OCI-LY7 (cell line): ENCODE measurements around the gene FNDC3A.

Experiments
- EZH2phosphoT487 ChIP-seq: fragments of 200-600 bp; sonication (generic); IDR thresholded peaks from 2 replicates; pipeline ENCODE4 v1.6.1; 2018; ENCODE audit warnings: low read depth, borderline replicate concordance, mild to moderate bottlenecking, mixed run types, antibody characterized with exemption, low read length, moderate library complexity, mixed read lengths
- TF ChIP-seq, protein P1 (sequence below): fragments of 200-600 bp; sonication (generic); conservative IDR thresholded peaks from 2 replicates; pipeline ENCODE4 v1.5.1; 2014; ENCODE audit warnings: mild to moderate bottlenecking, antibody characterized with exemption, low read length, moderate library complexity, mixed read lengths

DNA sequence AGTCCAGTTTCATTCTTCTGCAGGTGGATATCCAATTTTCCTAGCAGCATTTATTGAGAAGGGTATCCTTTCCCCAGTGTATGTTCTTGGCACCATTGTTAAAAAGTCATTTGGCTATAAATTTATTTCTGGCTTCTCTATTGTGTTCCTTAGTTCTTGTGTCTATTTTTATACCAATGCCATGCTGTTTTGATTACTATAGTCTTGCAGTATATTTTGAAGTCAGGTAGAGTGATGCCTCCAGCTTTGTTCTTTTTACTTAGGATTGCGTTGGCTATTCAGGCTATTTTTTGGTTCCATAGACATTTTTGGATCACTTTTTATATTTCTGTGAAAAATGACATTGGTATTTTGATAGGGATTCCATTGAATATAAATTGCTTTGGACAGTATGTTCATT lies 172.7 kb downstream of the FNDC3A start:
- TF ChIP-seq, protein P1, sequence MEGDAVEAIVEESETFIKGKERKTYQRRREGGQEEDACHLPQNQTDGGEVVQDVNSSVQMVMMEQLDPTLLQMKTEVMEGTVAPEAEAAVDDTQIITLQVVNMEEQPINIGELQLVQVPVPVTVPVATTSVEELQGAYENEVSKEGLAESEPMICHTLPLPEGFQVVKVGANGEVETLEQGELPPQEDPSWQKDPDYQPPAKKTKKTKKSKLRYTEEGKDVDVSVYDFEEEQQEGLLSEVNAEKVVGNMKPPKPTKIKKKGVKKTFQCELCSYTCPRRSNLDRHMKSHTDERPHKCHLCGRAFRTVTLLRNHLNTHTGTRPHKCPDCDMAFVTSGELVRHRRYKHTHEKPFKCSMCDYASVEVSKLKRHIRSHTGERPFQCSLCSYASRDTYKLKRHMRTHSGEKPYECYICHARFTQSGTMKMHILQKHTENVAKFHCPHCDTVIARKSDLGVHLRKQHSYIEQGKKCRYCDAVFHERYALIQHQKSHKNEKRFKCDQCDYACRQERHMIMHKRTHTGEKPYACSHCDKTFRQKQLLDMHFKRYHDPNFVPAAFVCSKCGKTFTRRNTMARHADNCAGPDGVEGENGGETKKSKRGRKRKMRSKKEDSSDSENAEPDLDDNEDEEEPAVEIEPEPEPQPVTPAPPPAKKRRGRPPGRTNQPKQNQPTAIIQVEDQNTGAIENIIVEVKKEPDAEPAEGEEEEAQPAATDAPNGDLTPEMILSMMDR, result no peak
- no peak for TF ChIP-seq EZH2phosphoT487
